A549 (cell line): ENCODE measurements around the gene CTBP2. TPM values are rescaled to one million over a fixed set of nuclear protein-coding genes. Genes with fewer than 3 reads are reported as not detected.
A peak's percentile ranks its signal among the peaks of the same experiment; 100 is the strongest.

Experiments used
- ATAC-seq, 2 experiments: fragments of 200-7000 bp in 1 of 2; fragments of >200 bp in 1 of 2; cut with Nextera tagmentation in 1 of 2; cut with Tn5 transposase in 1 of 2; 3 replicates each; pipeline versions ENCODE4 v1.8.0 to v1.9.1; 2018 to 2020; ENCODE audit warnings: mild to moderate bottlenecking in 1 of 2, moderate library complexity in 1 of 2
- CTCF ChIA-PET: fragments of 300-600 bp; sonication (Branson Sonifier 250); formaldehyde crosslinking; extraction: SDS; loops from one replicate; lab custom pipeline; 2021; ENCODE audit warnings: antibody characterized with exemption, inconsistent platforms; lab: Yijun Ruan, JAX
- POLR2A ChIA-PET: fragments of 350-600 bp; formaldehyde crosslinking; extraction: SDS; loops from one replicate; lab custom pipeline; 2021; ENCODE audit warnings: antibody characterized with exemption, inconsistent platforms; lab: Yijun Ruan, JAX
- DNase-seq, 2 experiments: peaks; one replicate each; pipeline versions ENCODE4 v3.0.0 to v3.0.0-alpha.2; 2011 to 2016; ENCODE audit warnings: low read depth in 1 of 2, low spot score in 1 of 2
- FAIRE-seq: peaks from 2 replicates; lab custom pipeline; 2011; peaks lifted over from hg19 to GRCh38; lab: Jason Lieb, UNC
- H3K27ac ChIP-seq, 2 experiments: fragments of >200 bp; sonication (Bioruptor Twin); formaldehyde crosslinking; 3 replicates each; pipeline ENCODE4 v1.5.1; 2016 to 2017
- H3K4me1 ChIP-seq: fragments of >200 bp; sonication (Bioruptor Twin); formaldehyde crosslinking; 3 replicates; pipeline ENCODE4 v1.6.1; 2016
- H3K4me2 ChIP-seq: fragments of >200 bp; sonication (Bioruptor Twin); formaldehyde crosslinking; 3 replicates; pipeline ENCODE4 v1.6.1; 2016
- H3K4me3 ChIP-seq: fragments of >200 bp; sonication (Bioruptor Twin); formaldehyde crosslinking; 3 replicates; pipeline ENCODE4 v1.5.1; 2016
- H3K9me3 ChIP-seq: fragments of >200 bp; sonication (Bioruptor Twin); formaldehyde crosslinking; 3 replicates; pipeline ENCODE4 v1.6.1; 2016
- CBX8 ChIP-seq: fragments of 200-600 bp; sonication (generic); IDR thresholded peaks from 2 replicates; pipeline ENCODE4 v1.6.1; 2016
- CHD4 ChIP-seq: fragments of 200-600 bp; sonication (generic); IDR thresholded peaks from 2 replicates; pipeline ENCODE4 v1.6.1; 2016; ENCODE audit warnings: antibody characterized with exemption, mild to moderate bottlenecking, borderline replicate concordance
- EHF ChIP-seq: fragments of 250-450 bp; sonication (Bioruptor Pico); IDR thresholded peaks from 2 replicates; pipeline ENCODE4 v1.5.0; 2020; ENCODE audit warnings: mild to moderate bottlenecking
- EHMT2 ChIP-seq: fragments of 200-600 bp; sonication (generic); IDR thresholded peaks from 2 replicates; pipeline ENCODE4 v1.6.1; 2016; ENCODE audit warnings: antibody characterized with exemption, low read depth, mild to moderate bottlenecking, moderate library complexity
- ESRRA ChIP-seq: fragments of 150-350 bp; IDR thresholded peaks from 2 replicates; pipeline ENCODE4 v1.6.1; 2014; ENCODE audit warnings: mild to moderate bottlenecking, low read length, borderline replicate concordance
- FOSB ChIP-seq: fragments of 250-450 bp; sonication (Bioruptor Pico); IDR thresholded peaks from 2 replicates; pipeline ENCODE4 v1.5.0; 2020; ENCODE audit warnings: mild to moderate bottlenecking, moderate library complexity
- FOSL2 ChIP-seq, 2 experiments: fragments of 450-650 bp in 1 of 2; fragments of >200 bp in 1 of 2; sonication (Bioruptor Twin) in 1 of 2; formaldehyde crosslinking; IDR thresholded peaks; 2 replicates each; pipeline versions ENCODE4 v1.5.0 to v1.6.1; 2016 to 2020; ENCODE audit warnings: mild to moderate bottlenecking in 1 of 2, moderate library complexity in 1 of 2
- FOXS1 ChIP-seq: fragments of 250-450 bp; sonication (Bioruptor Pico); IDR thresholded peaks from 2 replicates; pipeline ENCODE4 v1.5.0; 2020; ENCODE audit warnings: mild to moderate bottlenecking, moderate library complexity
- HEYL ChIP-seq: fragments of 250-450 bp; sonication (Bioruptor Pico); IDR thresholded peaks from 2 replicates; pipeline ENCODE4 v1.8.0; 2021; ENCODE audit warnings: mild to moderate bottlenecking, moderate library complexity
- HOXA7 ChIP-seq: fragments of 250-450 bp; sonication (Bioruptor Pico); IDR thresholded peaks from 2 replicates; pipeline ENCODE4 v1.5.0; 2020; ENCODE audit warnings: mild to moderate bottlenecking, moderate library complexity
- HOXB13 ChIP-seq: fragments of 250-450 bp; sonication (Bioruptor Pico); IDR thresholded peaks from 2 replicates; pipeline ENCODE4 v1.5.0; 2020; ENCODE audit warnings: low read depth, mild to moderate bottlenecking, moderate library complexity
- JUN ChIP-seq, 2 experiments: fragments of >200 bp; sonication (Bioruptor Twin); formaldehyde crosslinking; IDR thresholded peaks; 2 replicates in 1 of 2; 3 replicates in 1 of 2; pipeline ENCODE4 v1.6.1; 2016 to 2017
- JUNB ChIP-seq: fragments of >200 bp; sonication (Bioruptor Twin); formaldehyde crosslinking; IDR thresholded peaks from 2 replicates; pipeline ENCODE4 v1.6.1; 2016
- KDM1A ChIP-seq: fragments of 200-600 bp; sonication (generic); IDR thresholded peaks from 2 replicates; pipeline ENCODE4 v1.6.1; 2016; ENCODE audit warnings: low read depth, mild to moderate bottlenecking
- KDM5A ChIP-seq: fragments of 200-600 bp; sonication (generic); IDR thresholded peaks from 2 replicates; pipeline ENCODE4 v1.6.1; 2016; ENCODE audit warnings: antibody characterized with exemption, mild to moderate bottlenecking
- MYC ChIP-seq: IDR thresholded peaks from 2 replicates; pipeline ENCODE4 v1.6.1; 2012; ENCODE audit warnings: mild to moderate bottlenecking, inconsistent platforms, low read length, improper control_type of control experiment, borderline replicate concordance
- NPAS2 ChIP-seq: fragments of 250-450 bp; sonication (Bioruptor Pico); IDR thresholded peaks from 2 replicates; pipeline ENCODE4 v1.8.0; 2022; ENCODE audit warnings: mild to moderate bottlenecking, moderate library complexity, borderline replicate concordance
- NR3C1 ChIP-seq: fragments of >200 bp; sonication (Bioruptor Twin); formaldehyde crosslinking; IDR thresholded peaks from 3 replicates; pipeline ENCODE4 v1.6.1; 2017
- PHF8 ChIP-seq: fragments of 200-600 bp; sonication (generic); IDR thresholded peaks from 2 replicates; pipeline ENCODE4 v1.6.1; 2016; ENCODE audit warnings: low read depth, mild to moderate bottlenecking, antibody characterized with exemption, moderate library complexity, borderline replicate concordance
- POLR2AphosphoS2 ChIP-seq: conservative IDR thresholded peaks from 2 replicates; pipeline ENCODE4 v1.6.1; 2012; ENCODE audit warnings: low read length, improper control_type of control experiment, inconsistent platforms
- RAD21 ChIP-seq, 2 experiments: fragments of >200 bp in 1 of 2; sonication (Bioruptor Twin) in 1 of 2; formaldehyde crosslinking in 1 of 2; IDR thresholded peaks in 1 of 2; conservative IDR thresholded peaks in 1 of 2; 2 replicates in 1 of 2; 3 replicates in 1 of 2; pipeline ENCODE4 v1.6.1; 2012 to 2018; ENCODE audit warnings: inconsistent platforms in 1 of 2
- SMC3 ChIP-seq: fragments of >200 bp; sonication (Bioruptor Twin); formaldehyde crosslinking; IDR thresholded peaks from 3 replicates; pipeline ENCODE4 v1.6.1; 2018; ENCODE audit warnings: inconsistent platforms
- TFCP2L1 ChIP-seq: fragments of 250-450 bp; sonication (Bioruptor Pico); IDR thresholded peaks from 2 replicates; pipeline ENCODE4 v1.5.0; 2021; ENCODE audit warnings: mild to moderate bottlenecking
- ZNF302 ChIP-seq: fragments of 250-450 bp; sonication (Bioruptor Pico); IDR thresholded peaks from 2 replicates; pipeline ENCODE4 v1.9.0; 2021; ENCODE audit warnings: inconsistent platforms, mild to moderate bottlenecking, moderate library complexity
- ZSCAN20 ChIP-seq: fragments of 250-450 bp; sonication (Bioruptor Pico); IDR thresholded peaks from 2 replicates; pipeline ENCODE4 v1.8.0; 2022; ENCODE audit warnings: mild to moderate bottlenecking, moderate library complexity
- WGBS: methylation state at CpG from one replicate; pipeline ENCODE4 v1.1.6; 2017; ENCODE audit errors: missing lambda C conversion rate; 5-methylcytosine and 5-hydroxymethylcytosine counted together
- polyA plus RNA-seq, 4 experiments: library from polyadenylated mRNA; depleted of rRNA in 3 of 4; stranded (reverse); fragments of >200 nt; fragmentation: RNase III in 1 of 4; extraction: RNeasy Plus Mini Kit Qiagen cat#74134 plus additional on column Dnase treatment in 1 of 4; gene quantifications; 2 replicates in 3 of 4; 3 replicates in 1 of 4; pipeline ENCODE4 v1.2.3, GENCODE V29; 2011 to 2017
- TF ChIP-seq, protein P1 (sequence below): IDR thresholded peaks from 2 replicates; pipeline ENCODE4 v1.6.1; 2012; ENCODE audit warnings: low read depth, borderline replicate concordance
- TF ChIP-seq, protein P2 (sequence below): fragments of >200 bp; sonication (Bioruptor Twin); formaldehyde crosslinking; IDR thresholded peaks from 3 replicates; pipeline ENCODE4 v1.6.1; 2016
- TF ChIP-seq, protein P3 (sequence below): fragments of 200-600 bp; sonication (generic); IDR thresholded peaks from 2 replicates; pipeline ENCODE4 v1.6.1; 2016; ENCODE audit warnings: antibody characterized with exemption, mild to moderate bottlenecking, moderate library complexity
- TF ChIP-seq, protein P4 (sequence below): fragments of 250-450 bp; sonication (Bioruptor Pico); IDR thresholded peaks from 2 replicates; pipeline ENCODE4 v1.5.0; 2021; ENCODE audit warnings: mild to moderate bottlenecking, moderate library complexity, borderline replicate concordance
- TF ChIP-seq, protein P5 (sequence below): IDR thresholded peaks from 2 replicates; pipeline ENCODE4 v1.6.1; 2012

The CTBP2 gene
- polyA plus RNA-seq, 2 of the 4 experiments (the other 2 are of a cell fraction): 74.9 to 78.9 TPM

DNA sequence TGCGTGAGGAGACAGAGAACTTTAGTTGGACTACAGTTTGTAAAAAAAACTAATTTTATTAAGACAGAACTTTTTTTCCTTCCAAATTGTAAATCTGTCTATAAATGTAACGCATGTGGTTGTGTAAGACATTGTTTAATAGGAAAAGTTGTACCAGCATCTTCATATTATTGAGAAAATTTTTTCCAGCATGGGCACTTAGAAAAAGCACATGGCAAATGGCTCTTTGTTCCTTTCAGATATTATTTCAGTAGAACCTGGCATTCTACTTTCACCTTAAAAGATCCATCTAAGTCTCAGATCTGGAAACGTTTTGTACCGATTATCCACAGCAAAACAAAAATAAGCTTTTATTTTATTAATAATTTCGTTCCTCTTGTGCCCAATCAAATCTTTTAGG, 175.2 kb downstream of the CTBP2 start:
- ChIA-PET CTCF (interaction anchor here (0.7 to 3.9 kb wide), 2 partner anchors 8 to 9 kb away, joined by 3 to 18 read pairs; no protein-coding TSS in a partner anchor), POLR2A (no interaction called here)
- TF ChIP-seq HEYL (CRISPR knock-in tag) (no peak), ZSCAN20 (no peak), MYC (no peak), FOSB (no peak), EHF (CRISPR knock-in tag) (no peak), JUNB (no peak), JUN (IDR thresholded peaks at IDR 0.05) (no peak), POLR2AphosphoS2 (no peak), CBX8 (no peak)
- TF ChIP-seq, protein P1, sequence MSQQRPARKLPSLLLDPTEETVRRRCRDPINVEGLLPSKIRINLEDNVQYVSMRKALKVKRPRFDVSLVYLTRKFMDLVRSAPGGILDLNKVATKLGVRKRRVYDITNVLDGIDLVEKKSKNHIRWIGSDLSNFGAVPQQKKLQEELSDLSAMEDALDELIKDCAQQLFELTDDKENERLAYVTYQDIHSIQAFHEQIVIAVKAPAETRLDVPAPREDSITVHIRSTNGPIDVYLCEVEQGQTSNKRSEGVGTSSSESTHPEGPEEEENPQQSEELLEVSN: no peak
- Histone ChIP-seq H3K4me2 (no peak overlapping the region), H3K27ac (no peak overlapping the region), H3K9me3 (no peaks in the 10 kb centered on the region), H3K4me3 (no peak overlapping the region), H3K4me1 (no peaks in the 10 kb centered on the region)
- DNase-seq (no peak), ATAC-seq (no peak), FAIRE-seq (no peak)
- 87% methylated on average over 5 of the region's 5 CpGs for WGBS

DNA sequence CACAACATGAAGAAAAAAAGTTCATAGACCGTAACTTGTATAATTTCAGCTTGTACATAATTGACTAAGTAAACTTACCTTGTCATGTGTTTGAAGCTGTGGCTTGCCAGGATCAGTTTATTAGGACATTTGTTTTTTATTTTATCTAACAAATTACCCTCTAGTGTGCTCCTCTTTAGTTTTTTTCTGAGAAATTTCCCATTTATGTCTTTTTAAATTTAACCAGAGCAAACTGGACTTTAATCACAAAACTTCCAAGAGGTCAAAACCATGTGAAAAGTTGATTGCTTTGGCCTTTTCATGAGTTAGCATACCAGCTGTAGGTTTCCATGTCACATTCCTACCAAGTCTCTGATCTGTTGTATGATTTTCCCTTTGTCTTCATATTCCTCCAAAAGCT, 176.0 kb downstream of the CTBP2 start:
- CTCF ChIA-PET: interaction anchor here (0.9 to 3.9 kb wide), 2 partner anchors 8 kb away, joined by 3 to 18 read pairs; no protein-coding TSS in a partner anchor
- ATAC-seq: no peak
- whole genome bisulfite sequencing: 93% methylated on average over 1 of the region's 1 CpG

DNA sequence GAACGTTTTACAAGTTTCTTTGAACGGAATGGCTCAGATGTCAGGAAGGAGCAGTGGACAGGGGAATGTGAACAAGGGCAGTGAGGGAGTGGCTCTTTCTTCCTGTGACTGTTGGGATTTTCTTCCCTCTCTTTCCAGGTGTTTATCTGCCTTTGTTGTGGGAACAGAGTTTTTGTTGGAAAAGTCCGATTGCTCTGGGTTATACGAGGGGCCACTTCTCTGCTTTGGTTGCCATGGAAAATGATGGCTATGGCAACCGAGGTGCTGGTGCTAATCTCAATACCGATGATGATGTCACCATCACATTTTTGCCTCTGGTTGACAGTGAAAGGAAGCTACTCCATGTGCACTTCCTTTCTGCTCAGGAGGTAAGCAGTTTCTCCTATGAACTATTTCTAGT, 177.0 kb downstream of the CTBP2 start:
- no peak overlapping the region for H3K4me3 ChIP-seq
- DNase-seq (no peak), ATAC-seq (peak in 1 of 2 experiments; percentile 24; a peak in 2 of 6 replicates), FAIRE-seq (no peak)
- H3K9me3 ChIP-seq: no peaks in the 10 kb centered on the region
- no peak overlapping the region for H3K27ac ChIP-seq
- 77% methylated on average over 6 of the region's 6 CpGs for WGBS
- TF ChIP-seq JUNB: no peak
- no peak for TF ChIP-seq ESRRA
- TF ChIP-seq, protein P2, sequence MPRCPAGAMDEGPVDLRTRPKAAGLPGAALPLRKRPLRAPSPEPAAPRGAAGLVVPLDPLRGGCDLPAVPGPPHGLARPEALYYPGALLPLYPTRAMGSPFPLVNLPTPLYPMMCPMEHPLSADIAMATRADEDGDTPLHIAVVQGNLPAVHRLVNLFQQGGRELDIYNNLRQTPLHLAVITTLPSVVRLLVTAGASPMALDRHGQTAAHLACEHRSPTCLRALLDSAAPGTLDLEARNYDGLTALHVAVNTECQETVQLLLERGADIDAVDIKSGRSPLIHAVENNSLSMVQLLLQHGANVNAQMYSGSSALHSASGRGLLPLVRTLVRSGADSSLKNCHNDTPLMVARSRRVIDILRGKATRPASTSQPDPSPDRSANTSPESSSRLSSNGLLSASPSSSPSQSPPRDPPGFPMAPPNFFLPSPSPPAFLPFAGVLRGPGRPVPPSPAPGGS: no peak
- TF ChIP-seq EHMT2: no peak
- no peak for TF ChIP-seq RAD21 (conservative IDR thresholded peaks at IDR 0.05 in 1 of 2, IDR thresholded peaks at IDR 0.05 in 1 of 2)
- no peak for TF ChIP-seq KDM5A
- TF ChIP-seq EHF (CRISPR knock-in tag): no peak
- TF ChIP-seq, protein P3, sequence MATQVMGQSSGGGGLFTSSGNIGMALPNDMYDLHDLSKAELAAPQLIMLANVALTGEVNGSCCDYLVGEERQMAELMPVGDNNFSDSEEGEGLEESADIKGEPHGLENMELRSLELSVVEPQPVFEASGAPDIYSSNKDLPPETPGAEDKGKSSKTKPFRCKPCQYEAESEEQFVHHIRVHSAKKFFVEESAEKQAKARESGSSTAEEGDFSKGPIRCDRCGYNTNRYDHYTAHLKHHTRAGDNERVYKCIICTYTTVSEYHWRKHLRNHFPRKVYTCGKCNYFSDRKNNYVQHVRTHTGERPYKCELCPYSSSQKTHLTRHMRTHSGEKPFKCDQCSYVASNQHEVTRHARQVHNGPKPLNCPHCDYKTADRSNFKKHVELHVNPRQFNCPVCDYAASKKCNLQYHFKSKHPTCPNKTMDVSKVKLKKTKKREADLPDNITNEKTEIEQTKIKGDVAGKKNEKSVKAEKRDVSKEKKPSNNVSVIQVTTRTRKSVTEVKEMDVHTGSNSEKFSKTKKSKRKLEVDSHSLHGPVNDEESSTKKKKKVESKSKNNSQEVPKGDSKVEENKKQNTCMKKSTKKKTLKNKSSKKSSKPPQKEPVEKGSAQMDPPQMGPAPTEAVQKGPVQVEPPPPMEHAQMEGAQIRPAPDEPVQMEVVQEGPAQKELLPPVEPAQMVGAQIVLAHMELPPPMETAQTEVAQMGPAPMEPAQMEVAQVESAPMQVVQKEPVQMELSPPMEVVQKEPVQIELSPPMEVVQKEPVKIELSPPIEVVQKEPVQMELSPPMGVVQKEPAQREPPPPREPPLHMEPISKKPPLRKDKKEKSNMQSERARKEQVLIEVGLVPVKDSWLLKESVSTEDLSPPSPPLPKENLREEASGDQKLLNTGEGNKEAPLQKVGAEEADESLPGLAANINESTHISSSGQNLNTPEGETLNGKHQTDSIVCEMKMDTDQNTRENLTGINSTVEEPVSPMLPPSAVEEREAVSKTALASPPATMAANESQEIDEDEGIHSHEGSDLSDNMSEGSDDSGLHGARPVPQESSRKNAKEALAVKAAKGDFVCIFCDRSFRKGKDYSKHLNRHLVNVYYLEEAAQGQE: no peak
- no peak for TF ChIP-seq FOSL2 (IDR thresholded peaks at IDR 0.05)
- no peak for TF ChIP-seq FOSL2 (CRISPR knock-in tag; IDR thresholded peaks at IDR 0.05)
- H3K4me2 ChIP-seq: no peak overlapping the region
- H3K4me1 ChIP-seq: no peaks in the 10 kb centered on the region
- CTCF ChIA-PET: interaction anchor here (0.9 to 3.9 kb wide), 3 partner anchors 9 to 16 kb away, joined by 3 to 18 read pairs (median 4); no protein-coding TSS in a partner anchor
- POLR2A ChIA-PET: no interaction called here

More for the DNA sequence above, 176.0 kb downstream of the CTBP2 start:
- FAIRE-seq (no peak), DNase-seq (no peak)
- TF ChIP-seq, protein P4, sequence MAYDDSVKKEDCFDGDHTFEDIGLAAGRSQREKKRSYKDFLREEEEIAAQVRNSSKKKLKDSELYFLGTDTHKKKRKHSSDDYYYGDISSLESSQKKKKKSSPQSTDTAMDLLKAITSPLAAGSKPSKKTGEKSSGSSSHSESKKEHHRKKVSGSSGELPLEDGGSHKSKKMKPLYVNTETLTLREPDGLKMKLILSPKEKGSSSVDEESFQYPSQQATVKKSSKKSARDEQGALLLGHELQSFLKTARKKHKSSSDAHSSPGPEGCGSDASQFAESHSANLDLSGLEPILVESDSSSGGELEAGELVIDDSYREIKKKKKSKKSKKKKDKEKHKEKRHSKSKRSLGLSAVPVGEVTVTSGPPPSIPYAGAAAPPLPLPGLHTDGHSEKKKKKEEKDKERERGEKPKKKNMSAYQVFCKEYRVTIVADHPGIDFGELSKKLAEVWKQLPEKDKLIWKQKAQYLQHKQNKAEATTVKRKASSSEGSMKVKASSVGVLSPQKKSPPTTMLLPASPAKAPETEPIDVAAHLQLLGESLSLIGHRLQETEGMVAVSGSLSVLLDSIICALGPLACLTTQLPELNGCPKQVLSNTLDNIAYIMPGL (CRISPR knock-in tag): no peak
- TF ChIP-seq RAD21 (conservative IDR thresholded peaks at IDR 0.05 in 1 of 2, IDR thresholded peaks at IDR 0.05 in 1 of 2): no peak
- TF ChIP-seq, protein P5, sequence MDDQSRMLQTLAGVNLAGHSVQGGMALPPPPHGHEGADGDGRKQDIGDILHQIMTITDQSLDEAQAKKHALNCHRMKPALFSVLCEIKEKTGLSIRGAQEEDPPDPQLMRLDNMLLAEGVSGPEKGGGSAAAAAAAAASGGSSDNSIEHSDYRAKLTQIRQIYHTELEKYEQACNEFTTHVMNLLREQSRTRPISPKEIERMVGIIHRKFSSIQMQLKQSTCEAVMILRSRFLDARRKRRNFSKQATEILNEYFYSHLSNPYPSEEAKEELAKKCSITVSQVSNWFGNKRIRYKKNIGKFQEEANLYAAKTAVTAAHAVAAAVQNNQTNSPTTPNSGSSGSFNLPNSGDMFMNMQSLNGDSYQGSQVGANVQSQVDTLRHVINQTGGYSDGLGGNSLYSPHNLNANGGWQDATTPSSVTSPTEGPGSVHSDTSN: no peak
- no peak for TF ChIP-seq KDM1A
- no peak for TF ChIP-seq TFCP2L1 (CRISPR knock-in tag)
- no peak for TF ChIP-seq FOSL2 (IDR thresholded peaks at IDR 0.05)
- no peak for TF ChIP-seq FOSL2 (CRISPR knock-in tag; IDR thresholded peaks at IDR 0.05)
- no peak for TF ChIP-seq FOXS1 (CRISPR knock-in tag)
- TF ChIP-seq ZSCAN20: no peak
- TF ChIP-seq CHD4: no peak
- no peak for TF ChIP-seq SMC3
- TF ChIP-seq HOXA7 (CRISPR knock-in tag): no peak
- TF ChIP-seq PHF8: no peak
- TF ChIP-seq ZNF302 (CRISPR knock-in tag): no peak
- no peak for TF ChIP-seq HOXB13
- TF ChIP-seq EHMT2: no peak
- TF ChIP-seq NR3C1: no peak
- no peak for TF ChIP-seq NPAS2 (CRISPR knock-in tag)
- Histone ChIP-seq H3K9me3 (no peaks in the 10 kb centered on the region), H3K4me2 (no peak overlapping the region), H3K4me3 (no peak overlapping the region), H3K4me1 (no peaks in the 10 kb centered on the region), H3K27ac (no peak overlapping the region)
- POLR2A ChIA-PET: no interaction called here
